H1 (cell line): Measurements from ENCODE around the gene SGK1.

Source experiments
- CTCF ChIP-seq, 3 experiments: IDR thresholded peaks; 1 replicate in 2 of 3; 2 replicates in 1 of 3; pipeline versions ENCODE4 v1.5.1 to v1.6.1; 2011; ENCODE audit warnings: low read length in 3 of 3, mild to moderate bottlenecking in 3 of 3, inconsistent platforms in 2 of 3, low read depth in 1 of 3, moderate library complexity in 1 of 3; ENCODE audit not compliant: insufficient read depth in 1 of 3; ENCODE audit errors: control extremely low read depth in 1 of 3
- PHF8 ChIP-seq: fragments of 200-600 bp; sonication (generic); conservative IDR thresholded peaks from 2 replicates; pipeline ENCODE4 v1.7.1; 2012; ENCODE audit warnings: low read depth, mild to moderate bottlenecking, inconsistent platforms, low read length, moderate library complexity
- USF2 ChIP-seq: IDR thresholded peaks from 2 replicates; pipeline ENCODE4 v1.6.1; 2011; ENCODE audit warnings: low read length, improper control_type of control experiment

DNA sequence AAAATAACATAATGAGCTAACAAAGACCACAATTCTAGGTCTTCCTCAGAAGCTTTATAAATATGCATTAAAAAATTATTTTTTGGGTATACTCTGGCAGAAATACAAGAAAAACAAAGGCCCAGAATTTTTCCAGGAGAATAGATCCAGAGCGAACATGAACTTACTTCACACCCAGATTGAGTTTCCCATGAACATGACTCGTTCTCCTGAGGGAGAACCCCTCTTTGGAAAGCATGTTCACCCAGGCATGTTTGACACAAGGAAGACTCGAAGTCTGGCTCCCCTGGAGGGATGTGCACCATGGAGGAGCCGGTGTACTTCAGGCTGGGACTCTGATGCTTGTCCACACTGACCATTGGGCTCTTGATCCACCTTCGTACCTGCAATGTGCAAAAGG lies 56.1 kb downstream of the SGK1 start:
- TF ChIP-seq USF2, result no peak
- TF ChIP-seq PHF8, result no peak
- TF ChIP-seq CTCF (IDR thresholded peaks at IDR 0.05; ENCODE audit: control extremely low read depth in 1 of 3, insufficient read depth in 1 of 3, low read depth in 1 of 3, low read length in 3 of 3), result no peak
